Lower leg skin (tissue), 4 donors: Measurements from ENCODE around the gene ATP13A2. TPM values are rescaled to one million over a fixed set of nuclear protein-coding genes. Genes with fewer than 3 reads are reported as not detected.

Experiments used
- DNase-seq, 2 donors: peaks; one replicate each; pipeline ENCODE4 v3.0.0-alpha.2; 2019; ENCODE audit warnings: low spot score in 2 of 2
- H3K4me3 ChIP-seq: fragments of 200-600 bp; sonication (generic); 2 replicates; pipeline ENCODE4 v1.5.1; 2017; ENCODE audit warnings: mild to moderate bottlenecking, low read depth; ENCODE audit not compliant: poor library complexity, severe bottlenecking
- POLR2A ChIP-seq, 2 donors: fragments of 450-650 bp; IDR thresholded peaks; one replicate each; pipeline ENCODE4 v1.6.1; 2016 to 2017; ENCODE audit warnings: antibody characterized with exemption in 2 of 2, mild to moderate bottlenecking in 1 of 2, moderate library complexity in 1 of 2
- WGBS, 2 donors: methylation state at CpG; one replicate each; pipeline ENCODE4 v1.1.5; 2018; 5-methylcytosine and 5-hydroxymethylcytosine counted together
- intact Hi-C: fragments of 100-400 bp; cut with DNase I; formaldehyde crosslinking; loops from one replicate; pipeline ENCODE4 v1.15.0; 2023; ENCODE audit warnings: low total_unique reads
- total RNA-seq, 4 donors: library from RNA; depleted of rRNA; stranded (reverse); fragments of >200 nt; gene quantifications; one replicate each; pipeline ENCODE4 v1.1.0, GENCODE V29; 2016
- TF ChIP-seq, protein P1 (sequence below), 3 donors: fragments of 450-650 bp; IDR thresholded peaks; one replicate each; pipeline ENCODE4 v1.5.1; 2016; ENCODE audit warnings: antibody characterized with exemption in 3 of 3, mild to moderate bottlenecking in 3 of 3, moderate library complexity in 2 of 3

The ATP13A2 gene
- total RNA-seq, 4 donors from 2014 or later: 22.1 to 50.2 (median 38.8) TPM

DNA sequence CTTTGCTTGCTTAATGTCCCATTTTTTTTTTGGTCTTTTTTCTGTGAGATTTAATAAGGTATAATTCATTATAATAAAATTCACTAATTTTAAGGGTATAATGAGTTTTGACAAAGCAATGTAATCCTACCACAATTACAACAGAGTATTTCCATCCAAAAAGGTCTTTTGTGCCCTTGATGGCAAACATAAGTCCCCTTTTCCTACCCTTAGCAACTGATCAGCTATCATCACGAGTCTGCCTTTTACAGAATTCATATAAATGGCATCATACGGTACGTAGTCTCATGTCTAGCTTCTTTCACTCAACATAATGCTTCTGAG, 34.6 kb upstream of the ATP13A2 start:
- intact Hi-C loops: loop anchor here (5.0 kb wide), 1 partner anchor 84 kb away; no protein-coding TSS in a partner anchor
- WGBS, 2 donors: 46 to 64% methylated on average over 3 of the region's 3 CpGs
- H3K4me3 ChIP-seq: no peak overlapping the region
- DNase-seq: no peak
- no peak for TF ChIP-seq POLR2A (IDR thresholded peaks at IDR 0.05)
- TF ChIP-seq, protein P1, sequence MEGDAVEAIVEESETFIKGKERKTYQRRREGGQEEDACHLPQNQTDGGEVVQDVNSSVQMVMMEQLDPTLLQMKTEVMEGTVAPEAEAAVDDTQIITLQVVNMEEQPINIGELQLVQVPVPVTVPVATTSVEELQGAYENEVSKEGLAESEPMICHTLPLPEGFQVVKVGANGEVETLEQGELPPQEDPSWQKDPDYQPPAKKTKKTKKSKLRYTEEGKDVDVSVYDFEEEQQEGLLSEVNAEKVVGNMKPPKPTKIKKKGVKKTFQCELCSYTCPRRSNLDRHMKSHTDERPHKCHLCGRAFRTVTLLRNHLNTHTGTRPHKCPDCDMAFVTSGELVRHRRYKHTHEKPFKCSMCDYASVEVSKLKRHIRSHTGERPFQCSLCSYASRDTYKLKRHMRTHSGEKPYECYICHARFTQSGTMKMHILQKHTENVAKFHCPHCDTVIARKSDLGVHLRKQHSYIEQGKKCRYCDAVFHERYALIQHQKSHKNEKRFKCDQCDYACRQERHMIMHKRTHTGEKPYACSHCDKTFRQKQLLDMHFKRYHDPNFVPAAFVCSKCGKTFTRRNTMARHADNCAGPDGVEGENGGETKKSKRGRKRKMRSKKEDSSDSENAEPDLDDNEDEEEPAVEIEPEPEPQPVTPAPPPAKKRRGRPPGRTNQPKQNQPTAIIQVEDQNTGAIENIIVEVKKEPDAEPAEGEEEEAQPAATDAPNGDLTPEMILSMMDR (IDR thresholded peaks at IDR 0.05): no peak

DNA sequence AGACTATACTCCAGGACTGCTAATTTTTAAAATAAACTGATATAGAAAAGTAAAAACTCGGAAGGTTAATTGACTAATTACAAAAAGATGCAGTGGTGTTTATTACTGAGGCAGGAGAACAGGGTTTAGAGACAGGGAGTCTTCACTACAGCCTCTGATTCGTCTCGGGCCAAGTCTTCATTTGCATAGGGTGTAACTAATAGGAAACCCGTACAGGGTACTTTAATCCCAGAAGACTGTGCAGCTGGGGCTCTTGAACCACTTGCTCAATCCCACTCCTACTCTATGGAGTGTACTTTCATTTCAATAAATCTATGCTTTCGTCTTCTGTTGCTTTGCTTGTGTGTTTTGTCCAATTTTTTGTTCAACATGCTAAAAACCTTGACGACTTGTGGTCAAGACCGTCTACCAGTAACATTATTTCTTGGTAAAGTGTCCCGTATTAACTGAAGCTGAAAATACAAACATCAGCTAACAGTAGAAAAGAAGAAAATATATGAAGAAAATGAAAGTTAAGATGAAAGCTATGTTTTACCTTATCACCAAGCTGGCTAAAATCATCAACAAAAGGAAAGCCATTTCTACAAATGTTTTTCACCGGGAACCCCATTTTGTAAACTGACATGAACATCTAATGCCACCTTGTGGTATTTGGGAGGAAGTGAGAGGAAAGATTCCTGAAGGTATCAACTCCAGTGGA, 34.1 kb upstream of the ATP13A2 start:
- no peak for DNase-seq
- H3K4me3 ChIP-seq: no peak overlapping the region
- 29 to 30% methylated on average over 9 of the region's 9 CpGs for WGBS, 2 donors
- TF ChIP-seq, protein P1 (IDR thresholded peaks at IDR 0.05): peak in 1 of 3 donors; percentile 59
- TF ChIP-seq POLR2A (IDR thresholded peaks at IDR 0.05): no peak
- intact Hi-C loops: loop anchor here (5.0 kb wide), 1 partner anchor 83 kb away; no protein-coding TSS in a partner anchor

DNA sequence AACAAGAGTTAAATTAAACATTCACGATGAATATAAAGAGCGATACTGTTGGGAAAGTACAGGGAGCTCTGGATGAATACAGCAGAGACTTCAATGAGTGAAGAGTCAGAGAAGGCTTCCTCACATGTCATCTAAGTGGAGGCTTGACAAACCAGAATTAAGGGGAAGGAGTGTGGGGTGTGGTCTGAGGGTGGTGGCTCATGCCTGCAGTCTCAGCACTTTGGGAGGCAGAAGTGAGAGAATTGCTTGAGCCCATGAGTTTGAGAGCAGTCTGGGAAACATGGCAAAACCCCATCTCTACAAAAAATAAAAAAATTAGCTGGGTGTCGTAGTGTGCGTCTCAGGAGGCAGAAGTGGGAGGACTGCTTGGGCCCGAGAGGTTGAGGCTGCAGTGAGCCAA, 33.4 kb upstream of the ATP13A2 start:
- TF ChIP-seq POLR2A (IDR thresholded peaks at IDR 0.05): no peak
- TF ChIP-seq, protein P1 (IDR thresholded peaks at IDR 0.05): no peak
- WGBS, 2 donors: 55 to 61% methylated on average over 5 of the region's 5 CpGs
- intact Hi-C loops: loop anchor here (5.0 kb wide), 1 partner anchor 83 kb away; no protein-coding TSS in a partner anchor
- no peak for DNase-seq
- no peak overlapping the region for H3K4me3 ChIP-seq

DNA sequence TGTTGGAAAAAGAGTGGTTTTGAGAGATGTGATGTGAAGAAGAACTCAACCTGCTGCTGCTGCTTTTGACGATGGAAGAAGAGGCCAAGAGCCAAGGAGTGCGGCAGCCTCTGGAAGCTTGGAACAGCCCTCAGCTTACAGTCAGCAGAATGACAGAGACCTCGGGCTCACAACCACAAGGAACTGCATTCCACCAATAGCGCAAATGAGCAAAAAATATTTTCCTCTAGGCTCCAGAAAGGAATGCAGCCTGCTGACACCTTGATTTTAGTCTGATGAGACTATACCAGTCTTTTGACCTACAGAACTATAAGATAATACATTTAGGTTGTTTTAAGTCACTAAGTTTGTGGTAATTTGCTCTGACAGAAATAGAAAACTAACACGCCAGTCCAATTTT, 31.9 kb upstream of the ATP13A2 start:
- 73 to 80% methylated on average over 5 of the region's 5 CpGs for WGBS, 2 donors
- intact Hi-C loops: no loop called here
- no peak for TF ChIP-seq POLR2A (IDR thresholded peaks at IDR 0.05)
- TF ChIP-seq, protein P1 (IDR thresholded peaks at IDR 0.05): no peak
- H3K4me3 ChIP-seq: no peak overlapping the region
- DNase-seq: no peak

DNA sequence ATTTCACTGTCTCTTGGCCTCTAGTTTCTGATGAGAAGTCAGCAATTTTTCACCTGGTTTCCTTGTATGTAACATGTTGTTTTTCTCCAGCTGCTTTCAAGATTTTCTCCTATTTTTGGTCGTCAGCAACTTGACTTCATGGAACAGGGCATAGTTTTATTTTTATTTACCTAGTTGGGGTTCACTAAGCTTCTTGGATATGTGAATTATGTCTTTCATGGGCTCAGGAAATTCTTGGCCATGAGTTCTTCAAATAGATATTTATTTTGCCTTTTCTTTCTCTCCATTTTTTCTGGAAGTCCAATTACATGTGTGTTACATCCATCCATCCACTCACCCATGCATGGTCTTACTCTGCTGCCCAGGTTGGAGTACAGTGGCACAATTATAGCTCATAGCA, 28.4 kb upstream of the ATP13A2 start:
- TF ChIP-seq, protein P1 (IDR thresholded peaks at IDR 0.05): no peak
- TF ChIP-seq POLR2A (IDR thresholded peaks at IDR 0.05): no peak
- 77 to 87% methylated on average over 1 of the region's 1 CpG for WGBS, 2 donors
- intact Hi-C loops: no loop called here
- no peak overlapping the region for H3K4me3 ChIP-seq
- DNase-seq: no peak

DNA sequence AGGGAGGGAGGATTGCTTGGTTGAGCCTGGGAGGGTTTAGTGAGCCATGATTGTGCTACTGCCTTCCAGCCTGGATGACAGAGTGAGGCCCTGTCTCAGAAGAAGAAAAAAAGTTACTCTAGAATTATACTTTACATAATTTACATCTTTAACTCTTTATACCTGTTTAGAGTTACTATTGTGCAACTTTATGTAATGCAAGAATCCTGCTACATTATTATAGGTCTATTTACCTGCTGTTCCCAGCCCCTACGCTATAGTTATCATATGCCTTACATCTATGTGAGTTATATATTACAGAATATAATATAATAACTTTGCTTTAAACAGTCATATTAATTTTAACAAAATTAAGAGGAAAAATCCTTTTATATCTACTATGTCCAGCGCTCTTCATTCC, 27.8 kb upstream of the ATP13A2 start:
- 98 to 99% methylated on average over 2 of the region's 2 CpGs for WGBS, 2 donors
- H3K4me3 ChIP-seq: no peak overlapping the region
- TF ChIP-seq, protein P1 (IDR thresholded peaks at IDR 0.05): no peak
- TF ChIP-seq POLR2A (IDR thresholded peaks at IDR 0.05): no peak
- DNase-seq: no peak
- intact Hi-C loops: no loop called here
